Activated CD4-positive, alpha-beta T cell treated with anti-CD3 and anti-CD28 coated beads for 36 hours (primary cell): Measurements from ENCODE around the gene CHFR. TPM values are rescaled to one million over a fixed set of nuclear protein-coding genes. Genes with fewer than 3 reads are reported as not detected.
"Not testable (repeated sequence)": the region's sequence is repeated elsewhere in the genome, so short reads cannot be mapped to it uniquely, and the experiment has no call there.

Experiments used
- ATAC-seq: fragments of 200-7000 bp; cut with Tn5 transposase; one replicate; pipeline ENCODE4 v1.10.0; 2021; ENCODE audit warnings: mild to moderate bottlenecking, moderate library complexity
- CTCF ChIA-PET: fragments of 350-600 bp; sonication (Branson Sonifier 250); formaldehyde crosslinking; loops from one replicate; lab custom pipeline; 2021; ENCODE audit warnings: antibody characterized with exemption; lab: Charles Lee
- POLR2A ChIA-PET: fragments of 350-600 bp; sonication (Branson Sonifier 250); formaldehyde crosslinking; loops from one replicate; lab custom pipeline; 2021; ENCODE audit warnings: antibody characterized with exemption, inconsistent platforms; lab: Charles Lee
- DNase-seq: peaks from one replicate; pipeline ENCODE4 v3.0.0-alpha.2; 2020
- H3K27ac Mint-ChIP-seq: one replicate; pipeline ENCODE4 v1.8.0; 2021; ENCODE audit warnings: mixed read lengths
- H3K27me3 Mint-ChIP-seq: one replicate; pipeline ENCODE4 v1.8.0; 2021; ENCODE audit warnings: mixed read lengths
- H3K36me3 Mint-ChIP-seq: one replicate; pipeline ENCODE4 v1.8.0; 2021; ENCODE audit warnings: low read depth, mixed read lengths
- H3K4me1 Mint-ChIP-seq: one replicate; pipeline ENCODE4 v1.8.0; 2021; ENCODE audit warnings: mixed read lengths
- H3K4me3 Mint-ChIP-seq: one replicate; pipeline ENCODE4 v1.8.0; 2021; ENCODE audit warnings: mild to moderate bottlenecking, moderate library complexity, mixed read lengths
- H3K9me3 Mint-ChIP-seq: one replicate; pipeline ENCODE4 v1.8.0; 2021; ENCODE audit warnings: low read depth, mixed read lengths
- intact Hi-C, 2 experiments: fragments of 100-400 bp; cut with DNase I in 1 of 2; cut with micrococcal nuclease in 1 of 2; formaldehyde crosslinking; loops; one replicate each; pipeline versions ENCODE4 v1.14.2 to v1.15.1; 2022 to 2024; cut with DNase I, micrococcal nuclease
- total RNA-seq, 2 experiments: library from RNA; stranded (reverse); gene quantifications; one replicate each; pipeline ENCODE4 v1.2.3, GENCODE V29; 2021

The CHFR gene
- total RNA-seq, 2 experiments from 2014 or later = 36.5 to 36.8 TPM

DNA sequence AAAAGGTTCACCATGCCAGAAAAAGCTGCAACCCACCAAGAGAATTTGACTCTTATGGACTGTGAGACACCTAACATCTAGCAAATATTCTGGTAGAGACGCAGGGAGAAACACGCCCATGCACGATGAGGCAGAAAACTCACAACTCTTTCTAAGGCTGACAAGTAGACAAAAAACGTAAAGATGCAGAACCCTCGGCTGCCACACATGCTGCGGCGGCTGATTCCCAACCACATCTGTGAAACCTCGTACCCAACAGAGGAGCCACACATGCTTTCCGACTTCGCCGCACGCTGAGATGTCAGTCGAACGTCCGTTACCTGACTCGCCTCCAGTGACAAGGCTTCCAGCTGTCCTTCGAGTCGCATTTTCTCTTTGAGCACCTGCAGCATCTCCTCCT, 80.5 kb downstream of the CHFR start:
- Mint-ChIP-seq H3K36me3 (peaks cover 64% of the 10 kb centered on the region), H3K27me3 (no peaks in the 10 kb centered on the region), H3K4me1 (peaks cover 22% of the 10 kb centered on the region), H3K9me3 (no peaks in the 10 kb centered on the region), H3K4me3 (no peak overlapping the region), H3K27ac (no peak overlapping the region)
- intact Hi-C loops = loop anchor here (2.0 to 5.0 kb wide), 2 partner anchors 38 to 40 kb away; no protein-coding TSS in a partner anchor
- CTCF ChIA-PET = interaction anchor here (0.8 to 1.3 kb wide), 5 partner anchors 15 to 192 kb away, joined by 3 read pairs; no protein-coding TSS in a partner anchor
- POLR2A ChIA-PET = no interaction called here
- ATAC-seq = peak; percentile 78
- peak; percentile 72 for DNase-seq

DNA sequence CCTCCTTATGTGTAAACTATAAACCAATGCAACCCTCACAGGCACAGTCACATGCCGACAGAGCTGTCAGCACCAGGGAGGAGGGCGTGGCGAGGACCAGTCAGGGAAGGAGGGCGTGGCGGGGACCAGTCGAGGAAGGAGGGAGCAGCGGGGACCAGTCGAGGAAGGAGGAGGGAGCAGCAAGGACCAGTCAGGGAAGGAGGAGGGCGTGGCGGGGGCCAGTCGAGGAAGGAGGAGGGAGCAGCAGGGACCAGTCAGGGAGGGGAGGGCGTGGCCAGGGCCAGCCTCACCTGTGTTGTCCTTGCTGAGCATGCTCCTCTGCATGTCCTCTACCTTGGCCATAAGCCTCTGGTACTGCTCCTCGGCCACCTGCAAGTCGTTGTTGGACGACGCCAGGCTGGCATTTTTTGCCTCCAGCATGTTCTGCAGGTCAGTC, 83.0 kb downstream of the CHFR start:
- Mint-ChIP-seq H3K4me1 (peaks cover 22% of the 10 kb centered on the region), H3K36me3 (peaks cover 73% of the 10 kb centered on the region), H3K27me3 (no peaks in the 10 kb centered on the region), H3K27ac (no peak overlapping the region), H3K4me3 (no peak overlapping the region), H3K9me3 (no peaks in the 10 kb centered on the region)
- POLR2A ChIA-PET = interaction anchor here (0.7 kb wide), 1 partner anchor 226 kb away, joined by 3 read pairs; no protein-coding TSS in a partner anchor
- CTCF ChIA-PET = interaction anchor here (0.9 kb wide), 1 partner anchor 100 kb away, joined by 4 read pairs; no protein-coding TSS in a partner anchor
- DNase-seq (no peak), ATAC-seq (no peak)
- intact Hi-C loops = no loop called here

GRCh38 chr12:132803888-132804287, 83.5 kb downstream of the CHFR start:
- no peak overlapping the region for H3K27ac Mint-ChIP-seq
- ATAC-seq = no peak
- intact Hi-C loops = no loop called here
- no peak for DNase-seq
- H3K4me3 Mint-ChIP-seq = no peak overlapping the region
- peaks cover 74% of the 10 kb centered on the region for H3K36me3 Mint-ChIP-seq
- POLR2A ChIA-PET = no interaction called here
- no peaks in the 10 kb centered on the region for H3K27me3 Mint-ChIP-seq
- peaks cover 22% of the 10 kb centered on the region for H3K4me1 Mint-ChIP-seq
- CTCF ChIA-PET = no interaction called here
- H3K9me3 Mint-ChIP-seq = no peaks in the 10 kb centered on the region

DNA sequence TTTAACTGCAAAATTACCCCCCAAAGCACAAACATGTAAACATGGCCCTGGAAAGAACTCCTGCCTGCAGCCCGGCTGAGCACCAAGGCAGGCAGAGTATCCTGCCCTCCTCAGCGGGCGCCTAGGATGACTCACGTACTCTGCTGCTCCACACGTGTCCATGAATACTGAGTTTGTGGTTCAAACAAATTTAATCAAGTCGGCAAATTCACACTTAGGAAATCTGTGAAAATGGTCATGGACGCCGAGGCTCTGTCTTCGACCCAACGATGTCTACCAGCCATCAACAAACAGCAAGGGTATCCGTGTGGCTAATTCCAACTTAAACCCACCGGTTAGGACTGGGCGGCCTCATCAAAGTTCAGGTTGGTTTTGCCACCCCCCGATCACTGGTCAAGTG, 84.3 kb downstream of the CHFR start:
- CTCF ChIA-PET = no interaction called here
- DNase-seq (no peak), ATAC-seq (no peak)
- H3K4me1 Mint-ChIP-seq = peaks cover 20% of the 10 kb centered on the region
- no peaks in the 10 kb centered on the region for H3K9me3 Mint-ChIP-seq
- no peak overlapping the region for H3K27ac Mint-ChIP-seq
- POLR2A ChIA-PET = no interaction called here
- no peak overlapping the region for H3K4me3 Mint-ChIP-seq
- H3K36me3 Mint-ChIP-seq = peaks cover 70% of the 10 kb centered on the region
- intact Hi-C loops = no loop called here
- no peaks in the 10 kb centered on the region for H3K27me3 Mint-ChIP-seq

DNA sequence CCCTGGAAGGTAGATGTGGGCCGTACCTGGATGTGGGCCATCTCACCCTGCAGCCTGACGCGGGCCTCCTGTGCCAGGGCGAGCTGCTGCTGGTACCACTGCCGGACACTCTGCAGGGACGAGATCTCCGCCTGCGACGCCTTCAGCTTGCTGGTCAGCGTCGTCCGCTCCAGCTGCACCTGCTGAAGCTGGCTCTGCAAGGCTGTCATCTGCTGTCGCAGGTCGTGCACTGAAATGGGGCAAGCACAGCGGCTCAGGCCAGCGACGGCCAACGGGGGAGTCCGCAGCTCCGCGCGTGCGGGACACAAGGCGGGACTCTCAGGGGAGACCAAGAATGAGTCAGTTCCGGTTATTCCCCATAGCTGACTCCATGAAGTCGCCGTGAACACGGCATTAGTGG, 85.7 kb downstream of the CHFR start:
- ATAC-seq = no peak
- intact Hi-C loops = no loop called here
- DNase-seq = no peak
- ChIA-PET POLR2A (no interaction called here), CTCF (no interaction called here)
- Mint-ChIP-seq H3K4me3 (no peak overlapping the region), H3K36me3 (peaks cover 68% of the 10 kb centered on the region), H3K27me3 (no peaks in the 10 kb centered on the region), H3K4me1 (peaks cover 8% of the 10 kb centered on the region), H3K27ac (no peak overlapping the region), H3K9me3 (no peaks in the 10 kb centered on the region)

DNA sequence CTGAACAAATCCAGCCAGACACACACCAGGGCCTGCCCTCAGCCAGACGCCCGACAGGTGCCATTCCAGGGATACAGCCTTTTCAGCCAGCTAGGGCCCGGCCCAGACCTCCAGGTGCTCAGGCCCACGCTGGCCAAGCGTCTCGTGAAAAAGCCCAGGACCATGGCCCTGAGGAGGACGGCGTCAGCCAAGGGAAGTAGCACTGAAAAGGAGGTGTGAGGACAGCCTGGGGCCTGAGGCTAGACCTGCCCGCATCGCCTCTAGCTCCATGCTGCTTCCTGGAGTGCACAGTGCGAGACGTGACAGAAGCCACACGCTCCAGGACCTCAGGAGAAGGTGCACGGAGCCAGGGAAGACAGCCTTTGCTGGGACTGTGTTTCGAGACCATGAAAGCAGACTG, 88.6 kb downstream of the CHFR start:
- no peaks in the 10 kb centered on the region for H3K4me1 Mint-ChIP-seq
- ChIA-PET POLR2A (interaction anchor here (0.5 kb wide), 1 partner anchor 102 kb away, joined by 3 read pairs; no protein-coding TSS in a partner anchor), CTCF (interaction anchor here (0.7 to 1.4 kb wide), 2 partner anchors 24 to 479 kb away, joined by 3 read pairs; no protein-coding TSS in a partner anchor)
- ATAC-seq (no peak), DNase-seq (no peak)
- intact Hi-C loops = no loop called here
- H3K27me3 Mint-ChIP-seq = no peaks in the 10 kb centered on the region
- no peak overlapping the region for H3K27ac Mint-ChIP-seq
- H3K9me3 Mint-ChIP-seq = no peaks in the 10 kb centered on the region
- H3K36me3 Mint-ChIP-seq = peaks cover 66% of the 10 kb centered on the region
- H3K4me3 Mint-ChIP-seq = no peak overlapping the region

- Mint-ChIP-seq H3K4me1 (no peaks in the 10 kb centered on the region), H3K4me3 (no peak overlapping the region), H3K36me3 (peaks cover 58% of the 10 kb centered on the region), H3K27ac (no peak overlapping the region), H3K9me3 (no peaks in the 10 kb centered on the region), H3K27me3 (no peaks in the 10 kb centered on the region)
- DNase-seq (no peak), ATAC-seq (no peak)
- intact Hi-C loops = no loop called here
- ChIA-PET CTCF (interaction anchor here (0.7 kb wide), 1 partner anchor 478 kb away, joined by 3 read pairs; no protein-coding TSS in a partner anchor), POLR2A (no interaction called here)
Measured at GRCh38 chr12:132797820-132798570, 89.4 kb downstream of the CHFR start.

DNA sequence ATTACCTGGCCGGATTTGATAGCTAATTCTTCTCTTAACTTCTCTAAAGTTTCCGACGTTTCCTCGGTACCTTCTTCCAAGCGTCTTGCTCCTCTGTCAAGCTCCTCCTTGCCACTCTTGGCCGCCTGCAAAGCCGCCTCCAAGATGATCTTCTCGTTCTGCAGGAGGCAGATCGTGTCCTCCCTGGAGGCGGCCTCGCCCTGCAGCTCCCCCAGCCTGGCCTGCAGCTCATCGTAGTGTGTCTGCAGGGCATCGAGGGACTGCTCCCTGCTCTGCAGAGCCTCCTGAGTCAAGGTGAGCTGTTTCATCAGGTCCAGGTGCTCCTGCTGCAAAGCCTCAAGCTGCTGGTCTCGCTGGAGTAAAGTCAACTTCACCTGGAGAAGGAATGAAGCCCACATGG, 91.6 kb downstream of the CHFR start:
- ChIA-PET CTCF (no interaction called here), POLR2A (no interaction called here)
- Mint-ChIP-seq H3K9me3 (no peaks in the 10 kb centered on the region), H3K4me1 (no peaks in the 10 kb centered on the region), H3K4me3 (no peak overlapping the region), H3K36me3 (peaks cover 54% of the 10 kb centered on the region), H3K27ac (no peak overlapping the region), H3K27me3 (no peaks in the 10 kb centered on the region)
- ATAC-seq (no peak), DNase-seq (no peak)
- intact Hi-C loops = no loop called here

GRCh38 chr12:132791940-132792339, 95.5 kb downstream of the CHFR start:
- H3K36me3 Mint-ChIP-seq = peaks cover 47% of the 10 kb centered on the region
- not testable (repeated sequence) for H3K4me3 Mint-ChIP-seq

DNA sequence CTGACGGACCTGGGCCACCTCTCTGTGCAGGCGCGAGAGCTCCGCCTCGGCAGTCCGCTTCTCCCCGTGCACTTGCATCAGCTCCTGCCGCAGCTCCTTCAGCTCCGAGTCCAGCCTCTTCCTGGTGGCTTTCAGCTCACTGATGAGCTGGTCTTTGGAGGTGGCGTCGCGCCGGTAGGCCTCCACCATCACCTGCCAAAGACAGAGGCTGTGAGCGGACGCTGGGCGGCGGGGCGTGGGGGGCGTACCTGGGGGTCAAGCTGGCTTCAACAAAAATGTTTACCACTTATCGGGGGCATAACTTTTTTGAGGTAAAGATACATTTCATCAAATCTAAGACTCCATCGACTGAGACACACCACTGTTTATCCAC, 98.3 kb downstream of the CHFR start:
- Mint-ChIP-seq H3K27ac (no peak overlapping the region), H3K9me3 (no peaks in the 10 kb centered on the region), H3K36me3 (peaks cover 49% of the 10 kb centered on the region), H3K4me3 (no peak overlapping the region), H3K27me3 (no peaks in the 10 kb centered on the region), H3K4me1 (no peaks in the 10 kb centered on the region)
- ATAC-seq (no peak), DNase-seq (no peak)
- intact Hi-C loops = no loop called here
- ChIA-PET POLR2A (no interaction called here), CTCF (interaction anchor here (0.9 kb wide), 1 partner anchor 19 kb away, joined by 3 read pairs; no protein-coding TSS in a partner anchor)

More at GRCh38 chr12:132791940-132792339, 95.5 kb downstream of the CHFR start:
- H3K9me3 Mint-ChIP-seq, H3K27ac Mint-ChIP-seq, ATAC-seq, intact Hi-C loops, H3K4me1 Mint-ChIP-seq, H3K27me3 Mint-ChIP-seq, POLR2A ChIA-PET, DNase-seq: not testable (repeated sequence)
- CTCF ChIA-PET = interaction anchor here (0.8 kb wide), 1 partner anchor 56 kb away, joined by 6 read pairs; no protein-coding TSS in a partner anchor

DNA sequence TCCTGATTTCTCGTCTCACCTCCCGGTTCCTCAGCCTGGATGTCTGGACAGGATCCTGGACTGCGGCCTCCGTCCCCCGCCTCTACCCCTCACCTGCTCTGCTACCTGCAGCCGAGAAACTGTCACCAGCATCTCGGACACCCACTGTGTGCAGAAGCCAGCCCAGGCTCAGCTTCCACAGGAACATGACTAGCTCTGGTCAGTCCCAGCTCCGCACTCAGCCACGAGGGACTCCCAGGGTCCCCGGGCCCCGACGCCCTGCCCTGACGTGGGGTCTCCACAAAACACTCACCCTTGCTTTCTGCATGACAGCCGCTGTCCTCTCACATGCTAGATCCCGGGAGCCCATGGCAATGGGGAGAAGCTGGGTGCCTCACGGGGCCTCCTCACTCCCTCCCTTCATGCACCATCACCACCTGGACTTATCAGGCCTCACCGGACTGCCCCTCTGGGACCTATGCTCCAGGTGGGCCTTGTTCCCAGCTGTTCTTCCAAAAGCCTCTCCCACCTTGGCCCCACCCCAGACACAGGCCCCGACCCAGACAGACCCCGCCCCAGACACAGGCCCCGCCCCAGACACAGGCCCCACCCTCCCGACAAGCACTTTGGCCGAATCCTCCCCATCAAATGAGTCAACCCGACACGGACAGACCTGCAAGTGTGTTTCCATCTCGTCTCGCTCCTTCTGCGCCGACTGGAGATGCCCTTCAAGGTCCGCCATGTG, 98.9 kb downstream of the CHFR start:
- ChIA-PET CTCF (interaction anchor here (0.9 kb wide), 1 partner anchor 19 kb away, joined by 3 read pairs; no protein-coding TSS in a partner anchor), POLR2A (no interaction called here)
- intact Hi-C loops = no loop called here
- Mint-ChIP-seq H3K27me3 (no peaks in the 10 kb centered on the region), H3K36me3 (peaks cover 51% of the 10 kb centered on the region), H3K27ac (no peak overlapping the region), H3K4me3 (no peak overlapping the region), H3K9me3 (no peaks in the 10 kb centered on the region), H3K4me1 (no peaks in the 10 kb centered on the region)
- ATAC-seq (peak; percentile 51), DNase-seq (peak; percentile 25)
